Endothelial cell of umbilical vein (primary cell): Measurements from ENCODE around the gene CBX4. TPM values are rescaled to one million over a fixed set of nuclear protein-coding genes. Genes with fewer than 3 reads are reported as not detected.

Experiments
- BruUV-seq: library from RNA; stranded (reverse); fragments of 400-500 nt; replicated peaks from 2 replicates; lab custom pipeline; 2021; lab: Mats Ljungman, UMichigan
- CTCF ChIA-PET: fragments of 300-600, 350-600 bp; sonication (Branson Sonifier 250); formaldehyde crosslinking; loops from one replicate; lab custom pipeline; 2021; ENCODE audit warnings: antibody characterized with exemption, inconsistent platforms; lab: Charles Lee
- POLR2A ChIA-PET: fragments of 300-600, 350-600 bp; sonication (Branson Sonifier 250); formaldehyde crosslinking; loops from one replicate; lab custom pipeline; 2021; ENCODE audit warnings: antibody characterized with exemption, inconsistent platforms; lab: Charles Lee
- DNase-seq: peaks from one replicate; pipeline ENCODE4 v3.0.0-alpha.2; 2011; ENCODE audit warnings: low read depth, low spot score
- FAIRE-seq: peaks from 2 replicates; lab custom pipeline; 2011; peaks lifted over from hg19 to GRCh38; lab: Jason Lieb, UNC
- H2AFZ ChIP-seq: 2 replicates; pipeline ENCODE4 v1.6.0; 2012; ENCODE audit warnings: low read depth, low read length, control low read depth, inconsistent platforms
- H3K27ac ChIP-seq: 2 replicates; pipeline ENCODE4 v1.5.1; 2011; ENCODE audit warnings: low read depth, mild to moderate bottlenecking, control low read depth, low read length, moderate library complexity; ENCODE audit not compliant: insufficient read depth
- H3K27me3 ChIP-seq, 2 experiments: 2 replicates each; pipeline versions ENCODE4 v1.6.0 to v1.6.1; 2011; ENCODE audit warnings: low read length in 2 of 2, mixed read lengths in 1 of 2; ENCODE audit not compliant: control insufficient read depth in 2 of 2, insufficient read depth in 2 of 2
- H3K36me3 ChIP-seq, 2 experiments: 2 replicates in 1 of 2; 3 replicates in 1 of 2; pipeline ENCODE4 v1.5.1; 2011; ENCODE audit warnings: low read length in 2 of 2, mild to moderate bottlenecking in 1 of 2, moderate library complexity in 1 of 2; ENCODE audit not compliant: control insufficient read depth in 2 of 2, insufficient read depth in 2 of 2; ENCODE audit errors: extremely low read depth in 1 of 2
- H3K4me1 ChIP-seq: 3 replicates; pipeline ENCODE4 v1.5.1; 2011; ENCODE audit warnings: mild to moderate bottlenecking, low read length; ENCODE audit not compliant: control insufficient read depth, insufficient read depth; ENCODE audit errors: extremely low read depth
- H3K4me2 ChIP-seq: 2 replicates; pipeline ENCODE4 v1.6.1; 2011; ENCODE audit warnings: low read length, control low read depth, mixed read lengths; ENCODE audit not compliant: insufficient read depth
- H3K4me3 ChIP-seq, 3 experiments: fragments of 200-600 bp in 1 of 3; sonication (generic), shearing (Covaris generic) in 1 of 3; replicated peaks in 1 of 3; 2 replicates each; pipeline ENCODE4 v1.5.1; 2011 to 2016; ENCODE audit warnings: control low read depth in 3 of 3, low read length in 3 of 3, mild to moderate bottlenecking in 2 of 3, inconsistent platforms in 1 of 3, low read depth in 1 of 3, moderate library complexity in 1 of 3; ENCODE audit not compliant: insufficient read depth in 1 of 3
- H3K79me2 ChIP-seq: 2 replicates; pipeline ENCODE4 v1.6.0; 2012; ENCODE audit warnings: low read length, inconsistent platforms; ENCODE audit not compliant: control insufficient read depth, insufficient read depth
- H3K9ac ChIP-seq: replicated peaks from 2 replicates; pipeline ENCODE3; 2011; ENCODE audit warnings: low read length, control low read depth; ENCODE audit not compliant: insufficient read depth; ENCODE audit errors: extremely low read depth
- H3K9me1 ChIP-seq: replicated peaks from 3 replicates; pipeline ENCODE4 v1.6.0; 2011; ENCODE audit warnings: mild to moderate bottlenecking, low read length; ENCODE audit not compliant: control insufficient read depth, insufficient read depth; ENCODE audit errors: extremely low read depth
- H3K9me3 ChIP-seq: replicated peaks from 2 replicates; pipeline ENCODE4 v1.5.1; 2012; ENCODE audit warnings: low read length, inconsistent platforms; ENCODE audit not compliant: control insufficient read depth, insufficient read depth
- H4K20me1 ChIP-seq: replicated peaks from 2 replicates; pipeline ENCODE3; 2011; ENCODE audit warnings: mild to moderate bottlenecking, low read length; ENCODE audit not compliant: control insufficient read depth, insufficient read depth; ENCODE audit errors: extremely low read depth
- CTCF ChIP-seq, 2 donors: IDR thresholded peaks; 1 replicate in 1 of 2; 2 replicates in 1 of 2; pipeline ENCODE4 v1.5.1; 2011; ENCODE audit warnings: low read length in 2 of 2, mild to moderate bottlenecking in 2 of 2, moderate library complexity in 2 of 2, control low read depth in 1 of 2, inconsistent platforms in 1 of 2, low read depth in 1 of 2; ENCODE audit not compliant: insufficient read depth in 1 of 2; ENCODE audit errors: extremely low read depth in 1 of 2
- EZH2 ChIP-seq: IDR thresholded peaks from 2 replicates; pipeline ENCODE4 v1.6.1; 2012; ENCODE audit warnings: borderline replicate concordance, low read depth, mild to moderate bottlenecking, moderate library complexity, low read length, inconsistent platforms; ENCODE audit not compliant: severe bottlenecking
- FOS ChIP-seq: IDR thresholded peaks from 2 replicates; pipeline ENCODE4 v1.6.1; 2011; ENCODE audit warnings: mild to moderate bottlenecking, low read length, moderate library complexity, borderline replicate concordance; ENCODE audit not compliant: insufficient read depth
- GATA2 ChIP-seq: IDR thresholded peaks from 2 replicates; pipeline ENCODE4 v1.7.0; 2011; ENCODE audit warnings: low read depth, mild to moderate bottlenecking, moderate library complexity, mixed read lengths, low read length; ENCODE audit not compliant: insufficient read length, insufficient read depth
- JUN ChIP-seq: IDR thresholded peaks from 2 replicates; pipeline ENCODE4 v1.6.1; 2011; ENCODE audit warnings: borderline replicate concordance, low read depth; ENCODE audit not compliant: insufficient read length, insufficient read depth
- MAX ChIP-seq: IDR thresholded peaks from 2 replicates; pipeline ENCODE4 v1.6.1; 2011; ENCODE audit not compliant: insufficient read depth, insufficient read length
- MYC ChIP-seq: IDR thresholded peaks from one replicate; pipeline ENCODE4 v1.6.1; 2011; ENCODE audit warnings: mild to moderate bottlenecking, low read depth, low read length
- POLR2A ChIP-seq: IDR thresholded peaks from 2 replicates; pipeline ENCODE4 v1.6.1; 2012; ENCODE audit warnings: low read depth, mild to moderate bottlenecking, control low read depth, low read length
- POLR2AphosphoS5 ChIP-seq: IDR thresholded peaks from 2 replicates; pipeline ENCODE4 v1.6.1; 2012; ENCODE audit warnings: low read depth, mild to moderate bottlenecking, control low read depth, low read length, moderate library complexity; ENCODE audit not compliant: insufficient read depth
- dilution Hi-C: fragments of 300-500 bp; cut with MboI; formaldehyde crosslinking; loops from one replicate; pipeline ENCODE4 v1.15.0; 2019; ENCODE audit warnings: low sequenced_read_pairs; ENCODE audit not compliant: extremely low pct_ligation_motif_present
- intact Hi-C: fragments of 100-400 bp; cut with micrococcal nuclease; formaldehyde crosslinking; loops from one replicate; pipeline ENCODE4 v1.10.0; 2022
- polyA plus RNA-seq, 4 experiments: library from polyadenylated mRNA; depleted of rRNA in 3 of 4; stranded (reverse) in 3 of 4; unstranded in 1 of 4; fragments of >200 nt; gene quantifications; 2 replicates each; pipeline versions ENCODE4 v1.2.1 to v1.2.3, GENCODE V29; 2011 to 2012; ENCODE audit warnings: missing spikeins in 1 of 4
- total RNA-seq: library from RNA; stranded (reverse); gene quantifications from 2 replicates; pipeline ENCODE4 v1.2.3, GENCODE V29; 2021

The CBX4 gene
- total and polyA plus RNA-seq, 2 donors (not counting 3 experiments of a cell fraction or from before 2014, with no cell fraction given) = 7.0 to 12.3 TPM

GRCh38 chr17:79818026-79818758, 21.0 kb downstream of the CBX4 start:
- no peak overlapping the region for H3K9ac ChIP-seq
- ChIA-PET POLR2A (no interaction called here), CTCF (interaction anchor here (0.7 to 2.8 kb wide), 10 partner anchors 10 to 174 kb away, joined by 3 to 12 read pairs (median 5); partner anchors contain the start of genes CBX4 and CBX8)
- no peaks in the 10 kb centered on the region for H3K36me3 ChIP-seq
- no peaks in the 10 kb centered on the region for H3K9me1 ChIP-seq
- intact Hi-C loops (no loop called here), dilution Hi-C loops (no loop called here)
- H2AFZ ChIP-seq = no peak overlapping the region
- no peak overlapping the region for H3K27ac ChIP-seq
- TF ChIP-seq POLR2A (no peak), JUN (no peak), GATA2 (no peak), CTCF (IDR thresholded peaks at IDR 0.05; ENCODE audit: extremely low read depth in 1 of 2, insufficient read depth in 1 of 2, low read depth in 1 of 2, low read length in 2 of 2) (no peak), POLR2AphosphoS5 (no peak), EZH2 (no peak), MAX (no peak), FOS (no peak), MYC (no peak)
- DNase-seq = no peak
- H3K4me2 ChIP-seq = no peak overlapping the region
- no peaks in the 10 kb centered on the region for H3K79me2 ChIP-seq
- H3K9me3 ChIP-seq = no peaks in the 10 kb centered on the region
- BruUV-seq = no TSS peak
- no peak for FAIRE-seq
- H3K27me3 ChIP-seq = peaks cover 40 to 56% of the 10 kb centered on the region in 2 experiments
- H3K4me1 ChIP-seq = peaks cover 3% of the 10 kb centered on the region
- H4K20me1 ChIP-seq = no peaks in the 10 kb centered on the region
- H3K4me3 ChIP-seq = no peak overlapping the region
